ENCODE measurements around the gene GPR137C.
"Not testable (repeated sequence)": the region's sequence is repeated elsewhere in the genome, so short reads cannot be mapped to it uniquely, and the experiment has no call there.

Gene GPR137C

GRCh38 chr14:52568454-52568853 lies 15.8 kb downstream of the GPR137C start:
- DNase-seq, result not testable (repeated sequence)

- DNase-seq, result no peak
Observed at GRCh38 chr14:52575858-52576257, 23.2 kb downstream of the GPR137C start.

- no peak for DNase-seq
Observed at GRCh38 chr14:52583544-52583943, 30.9 kb downstream of the GPR137C start.

- no peak for DNase-seq
Observed at GRCh38 chr14:52589646-52590045, 37.0 kb downstream of the GPR137C start.

- DNase-seq, result no peak
Observed at GRCh38 chr14:52590318-52590717, 37.7 kb downstream of the GPR137C start.

- DNase-seq, result no peak
Observed at GRCh38 chr14:52596320-52596719, 43.7 kb downstream of the GPR137C start.

GRCh38 chr14:52596861-52597260 lies 44.2 kb downstream of the GPR137C start:
- DNase-seq, result no peak

- DNase-seq, result no peak
Observed at GRCh38 chr14:52598568-52598967, 45.9 kb downstream of the GPR137C start.

- DNase-seq, result no peak
Observed at GRCh38 chr14:52599974-52600373, 47.3 kb downstream of the GPR137C start.

- no peak for DNase-seq
Observed at GRCh38 chr14:52602131-52602530, 49.5 kb downstream of the GPR137C start.

- DNase-seq, result no peak
Observed at GRCh38 chr14:52607061-52607460, 54.4 kb downstream of the GPR137C start.

GRCh38 chr14:52609445-52610044 lies 56.9 kb downstream of the GPR137C start:
- DNase-seq, result no peak

GRCh38 chr14:52610187-52610586 lies 57.6 kb downstream of the GPR137C start:
- DNase-seq, result no peak

- DNase-seq, result no peak
Observed at GRCh38 chr14:52618602-52619001, 66.0 kb downstream of the GPR137C start.

GRCh38 chr14:52619687-52620086 lies 67.1 kb downstream of the GPR137C start:
- no peak for DNase-seq

- DNase-seq, result no peak
Observed at GRCh38 chr14:52640137-52640536, 87.5 kb downstream of the GPR137C start.

- no peak for DNase-seq
Observed at GRCh38 chr14:52641745-52642144, 89.1 kb downstream of the GPR137C start.

GRCh38 chr14:52649511-52649910 lies 96.9 kb downstream of the GPR137C start:
- no peak for DNase-seq

- no peak for DNase-seq
Observed at GRCh38 chr14:52650774-52651173, 98.1 kb downstream of the GPR137C start.

GRCh38 chr14:52656905-52657304 lies 104.3 kb downstream of the GPR137C start:
- DNase-seq, result no peak

- no peak for DNase-seq
Observed at GRCh38 chr14:52660325-52660724, 107.7 kb downstream of the GPR137C start.

- no peak for DNase-seq
Observed at GRCh38 chr14:52660832-52661231, 108.2 kb downstream of the GPR137C start.

- no peak for DNase-seq
Observed at GRCh38 chr14:52661314-52661713, 108.7 kb downstream of the GPR137C start.

GRCh38 chr14:52663850-52664249 lies 111.2 kb downstream of the GPR137C start:
- DNase-seq, result no peak

- no peak for DNase-seq
Observed at GRCh38 chr14:52678591-52678990, 126.0 kb downstream of the GPR137C start.

Measured in CD4-positive, alpha-beta T cell treated with Interleukin-15 for 1 hour (primary cell).